ENCODE data around the gene NFE2.

GRCh38 chr12:54266852-54267251 is 34.0 kb downstream of the NFE2 start:
- TF ChIP-seq POLR2A (IDR thresholded peaks at IDR 0.05) (no peak), CTCF (IDR thresholded peaks at IDR 0.05) (no peak)
